ENCODE measurements around the gene FAM200A.

DNA sequence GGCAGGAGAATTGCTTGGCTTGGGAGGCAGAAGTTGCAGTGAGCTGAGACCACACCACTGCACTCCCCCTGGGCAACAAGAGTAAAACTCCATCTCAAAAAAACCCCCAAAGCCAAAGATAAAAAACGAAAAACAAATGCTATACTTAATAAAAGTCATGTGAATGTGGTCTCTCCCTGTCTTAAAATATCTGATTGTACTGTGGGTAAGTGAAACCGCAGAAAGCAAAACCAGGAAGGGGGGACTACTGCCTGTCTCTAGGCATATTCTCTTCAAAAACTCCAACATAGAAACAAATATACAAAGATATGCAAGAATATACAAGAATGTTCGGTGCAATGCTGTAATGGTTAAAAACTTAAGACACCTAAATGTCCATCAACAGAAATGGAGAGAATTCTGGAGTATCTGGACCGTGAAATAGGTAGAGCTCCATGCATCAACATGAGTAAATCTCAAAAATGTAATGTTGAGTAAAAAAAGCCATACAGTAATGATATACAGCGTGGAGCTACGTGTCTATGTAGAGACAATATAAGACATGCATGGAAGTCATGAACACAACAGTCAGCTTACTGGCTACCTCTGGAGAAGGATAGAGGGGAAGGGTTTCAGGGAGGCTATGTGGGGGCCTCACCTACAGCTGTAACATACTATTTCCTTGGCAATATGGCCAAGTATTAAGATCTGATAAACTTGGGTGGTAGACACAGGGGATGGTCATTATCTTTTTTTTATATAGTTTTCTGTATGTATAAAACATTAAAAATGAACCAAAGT, 54.0 kb downstream of the FAM200A start:
- TF ChIP-seq, protein P1, sequence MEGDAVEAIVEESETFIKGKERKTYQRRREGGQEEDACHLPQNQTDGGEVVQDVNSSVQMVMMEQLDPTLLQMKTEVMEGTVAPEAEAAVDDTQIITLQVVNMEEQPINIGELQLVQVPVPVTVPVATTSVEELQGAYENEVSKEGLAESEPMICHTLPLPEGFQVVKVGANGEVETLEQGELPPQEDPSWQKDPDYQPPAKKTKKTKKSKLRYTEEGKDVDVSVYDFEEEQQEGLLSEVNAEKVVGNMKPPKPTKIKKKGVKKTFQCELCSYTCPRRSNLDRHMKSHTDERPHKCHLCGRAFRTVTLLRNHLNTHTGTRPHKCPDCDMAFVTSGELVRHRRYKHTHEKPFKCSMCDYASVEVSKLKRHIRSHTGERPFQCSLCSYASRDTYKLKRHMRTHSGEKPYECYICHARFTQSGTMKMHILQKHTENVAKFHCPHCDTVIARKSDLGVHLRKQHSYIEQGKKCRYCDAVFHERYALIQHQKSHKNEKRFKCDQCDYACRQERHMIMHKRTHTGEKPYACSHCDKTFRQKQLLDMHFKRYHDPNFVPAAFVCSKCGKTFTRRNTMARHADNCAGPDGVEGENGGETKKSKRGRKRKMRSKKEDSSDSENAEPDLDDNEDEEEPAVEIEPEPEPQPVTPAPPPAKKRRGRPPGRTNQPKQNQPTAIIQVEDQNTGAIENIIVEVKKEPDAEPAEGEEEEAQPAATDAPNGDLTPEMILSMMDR (conservative IDR thresholded peaks at IDR 0.05; ENCODE audit: low read depth, low read length), result no peak
- no peak for TF ChIP-seq EZH2 (IDR thresholded peaks at IDR 0.05; ENCODE audit: borderline replicate concordance, low read depth, low read length, poor library complexity, severe bottlenecking)

All from A673 (cell line).